GM18861 (cell line): ENCODE data around the gene WNT8B.

Experiments used
- ATAC-seq: cut with Tn5 transposase; IDR thresholded peaks from one replicate; pipeline ENCODE4 v1.9.1; 2021; ENCODE audit not compliant: unreplicated experiment

The WNT8B gene

DNA sequence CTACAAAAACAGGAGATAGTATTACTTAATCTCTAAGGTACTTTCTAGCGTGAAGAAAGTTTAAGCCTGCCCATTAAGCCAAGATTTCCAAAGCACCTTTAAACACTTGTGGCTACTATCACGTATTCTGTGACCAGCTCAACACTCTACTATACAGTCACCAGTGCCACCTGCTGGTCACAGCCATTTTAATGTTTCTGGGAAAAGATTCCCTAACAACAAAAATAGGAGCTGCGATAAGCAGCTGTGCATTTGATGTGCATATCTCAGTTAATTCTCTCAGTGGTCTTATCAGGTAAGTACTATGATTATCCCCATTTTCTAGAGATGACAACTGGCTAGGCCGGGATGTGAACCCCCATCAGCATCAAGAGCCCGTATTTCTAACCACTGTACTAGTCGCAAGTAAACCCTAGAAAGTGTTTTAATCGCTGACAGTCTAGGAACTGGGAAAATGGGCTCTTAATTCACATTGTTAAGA is 56.0 kb downstream of the WNT8B start:
- ATAC-seq = no peak

DNA sequence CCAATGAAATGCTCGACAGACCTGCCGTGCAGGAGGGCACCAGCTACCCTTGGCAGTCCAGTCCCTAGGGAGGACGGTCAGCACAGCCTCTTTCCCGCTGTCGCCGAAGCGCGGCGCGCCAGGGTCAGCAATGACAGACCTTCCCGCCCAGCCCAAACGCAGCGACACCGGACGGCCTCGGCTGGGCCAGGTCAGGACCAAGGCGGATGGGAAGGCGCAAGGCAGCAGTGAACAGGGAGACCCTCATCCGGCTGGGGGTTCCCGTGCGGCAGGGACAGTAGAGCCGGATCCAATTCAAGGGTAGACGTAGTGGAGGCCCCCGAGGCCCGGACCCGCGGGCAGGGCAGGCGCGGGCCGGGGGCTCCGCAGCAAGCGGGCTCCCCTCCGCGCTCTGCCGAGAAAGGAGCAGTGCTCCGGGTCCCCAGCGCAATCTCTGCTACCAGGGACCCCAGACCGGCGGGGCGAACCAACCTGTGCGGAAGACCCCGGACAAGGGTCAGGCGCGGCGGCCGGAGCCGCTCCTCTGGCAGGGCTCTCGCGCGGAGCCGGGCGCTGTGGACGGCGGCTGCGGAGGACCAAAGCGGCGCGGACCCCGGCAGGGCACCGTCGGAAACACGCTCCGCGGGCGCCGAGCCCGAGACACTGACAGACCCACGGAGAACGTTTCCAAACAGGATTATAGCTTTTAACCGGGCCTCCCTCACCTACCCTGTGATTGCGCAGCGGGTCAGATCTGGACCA is 56.7 kb downstream of the WNT8B start, which contains the start of gene SEC31B:
TSS of gene SEC31B (minus strand) at position 551 of the 741 bp plus-strand sequence. CDS start 2,909 bp downstream, outside the sequence.
- no peak for ATAC-seq

DNA sequence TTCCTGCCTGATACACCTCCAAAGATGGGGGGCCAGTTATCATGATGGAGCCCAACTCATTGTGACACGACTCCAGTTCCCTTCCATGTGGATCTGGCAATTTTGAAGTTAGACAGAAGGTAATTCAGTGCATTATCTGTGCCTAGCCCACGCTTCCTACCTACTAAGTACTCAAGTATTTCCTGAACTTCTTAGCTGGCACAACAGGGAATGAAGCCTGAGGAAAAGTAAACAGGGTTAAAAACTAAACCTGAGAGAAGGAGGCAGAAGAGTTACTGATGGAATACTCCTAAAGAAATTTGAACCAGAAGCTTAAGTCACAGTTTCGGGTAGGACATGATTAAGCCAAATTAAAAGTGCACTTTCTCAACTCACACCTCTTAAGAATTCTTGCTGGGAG is 58.0 kb downstream of the WNT8B start:
- no peak for ATAC-seq

DNA sequence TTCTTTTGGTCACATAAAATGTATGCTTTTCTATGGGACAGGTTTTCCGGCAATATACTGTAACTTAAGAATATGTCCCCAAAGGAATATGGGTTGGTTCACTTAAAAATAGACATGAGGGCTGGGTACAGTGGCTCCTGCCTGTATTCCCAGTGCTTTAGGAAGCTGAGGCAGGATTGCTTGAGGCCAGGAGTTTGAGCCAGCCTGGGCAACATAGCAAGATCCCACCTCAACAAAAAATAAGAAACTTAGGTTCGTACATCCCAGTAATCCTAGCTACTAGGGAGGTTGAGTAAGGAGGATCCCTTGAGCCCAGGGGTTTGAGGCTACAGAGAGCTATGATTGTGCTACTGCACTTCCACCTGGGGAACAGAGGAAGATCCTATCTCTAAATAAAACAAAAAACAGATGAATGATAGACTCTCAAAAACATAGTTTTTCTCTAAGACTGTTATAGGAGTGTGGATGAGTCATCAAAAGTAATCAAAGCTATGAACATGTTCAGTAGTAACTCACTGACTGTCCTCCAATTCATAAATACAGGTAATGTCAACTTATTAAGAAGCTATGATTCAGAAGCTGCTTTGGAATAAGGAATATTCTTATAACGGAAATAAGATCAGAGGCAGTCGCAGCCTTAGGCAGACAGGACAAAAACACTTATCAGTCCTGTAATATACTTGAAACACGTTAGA is 59.4 kb downstream of the WNT8B start:
- no peak for ATAC-seq

DNA sequence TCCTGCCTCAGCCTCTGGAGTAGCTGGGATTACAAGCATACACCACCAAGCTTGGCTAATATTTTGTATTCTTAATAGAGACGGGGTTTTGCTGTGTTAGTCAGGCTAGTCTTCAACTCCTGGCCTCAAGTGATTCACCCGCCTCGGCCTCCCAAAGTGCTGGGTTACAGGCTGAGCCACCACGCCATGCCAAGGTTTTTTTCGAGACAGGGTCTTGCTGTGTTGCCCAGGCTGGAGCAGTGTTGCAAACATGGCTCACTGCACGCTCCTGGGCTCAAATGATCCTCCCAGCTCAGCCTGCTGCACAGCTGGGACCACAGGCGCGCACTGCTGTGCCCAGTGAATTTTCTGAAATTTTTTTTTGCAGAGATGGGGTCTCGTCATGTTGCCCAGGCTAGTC is 60.1 kb downstream of the WNT8B start:
- no peak for ATAC-seq

DNA sequence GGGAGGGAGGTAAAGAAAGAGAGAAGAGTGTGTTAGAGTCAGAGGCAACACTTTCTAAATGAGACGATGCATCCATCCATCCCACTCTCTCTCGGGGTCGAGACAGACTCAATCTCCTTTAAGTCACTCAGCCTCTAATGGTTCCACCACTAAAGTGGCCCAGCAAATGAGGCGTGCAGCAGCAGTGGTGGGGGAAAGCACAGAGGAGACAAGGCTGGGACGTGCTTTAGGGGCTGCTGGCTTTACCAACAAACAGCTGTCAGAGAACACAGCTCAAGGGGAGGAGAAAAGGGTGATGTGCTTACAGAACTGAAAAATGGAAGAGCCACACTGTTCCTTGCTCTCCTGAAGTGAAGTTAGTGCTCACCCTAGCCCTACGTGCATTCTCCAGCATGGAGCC is 61.4 kb downstream of the WNT8B start:
- no peak for ATAC-seq

DNA sequence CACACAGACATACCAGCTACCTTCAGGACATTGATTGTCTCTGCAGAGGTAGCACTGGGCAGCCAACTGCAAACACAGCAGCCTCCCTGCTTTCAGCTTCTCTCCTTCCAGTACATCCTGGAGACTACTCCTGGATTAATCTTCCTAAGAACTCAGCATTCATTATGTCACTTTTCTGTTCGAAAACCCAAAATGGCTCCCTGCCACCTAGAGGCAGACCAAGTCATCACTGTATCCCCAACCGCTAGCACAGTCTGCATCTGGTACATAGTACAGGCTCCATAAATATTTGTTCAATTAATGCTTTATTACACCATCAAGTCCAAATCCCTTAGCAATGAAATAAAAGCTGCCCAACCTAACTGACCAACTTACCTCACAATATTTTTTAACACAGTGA is 61.8 kb downstream of the WNT8B start:
- ATAC-seq = no peak

DNA sequence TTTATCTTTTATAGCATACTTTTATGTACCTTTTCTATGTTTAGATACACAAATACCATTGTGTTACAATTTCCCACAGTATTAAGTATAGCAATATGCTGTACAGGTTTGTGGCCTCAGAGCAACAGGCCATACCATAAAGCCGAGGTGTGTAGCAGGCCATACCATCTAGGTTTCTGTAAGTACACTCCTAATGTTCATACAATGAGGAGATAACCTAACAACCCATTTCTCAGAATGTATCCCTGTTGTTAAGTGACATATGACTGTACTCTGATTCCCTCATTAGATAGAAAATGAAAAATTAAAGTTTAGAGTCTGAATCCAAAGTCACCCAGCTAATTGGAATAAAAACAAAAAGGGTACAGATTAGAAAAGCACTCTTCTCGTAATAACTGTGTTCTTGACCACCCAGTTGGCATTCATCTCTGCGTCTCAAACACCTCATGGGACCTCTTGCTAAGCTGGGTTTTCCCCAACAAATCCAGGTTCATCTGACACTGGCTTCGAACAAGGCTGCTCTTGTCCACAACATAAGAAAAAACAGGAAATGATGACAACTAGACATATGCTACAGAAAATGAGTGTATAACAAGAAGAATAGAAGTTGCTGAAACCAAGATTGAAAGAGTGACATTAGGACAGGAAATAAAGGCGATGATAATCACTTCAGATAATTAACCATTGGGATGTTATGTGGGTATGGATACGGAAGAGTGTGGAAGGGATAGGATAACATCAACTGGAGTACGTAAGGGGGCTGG is 65.5 kb downstream of the WNT8B start:
- no peak for ATAC-seq

DNA sequence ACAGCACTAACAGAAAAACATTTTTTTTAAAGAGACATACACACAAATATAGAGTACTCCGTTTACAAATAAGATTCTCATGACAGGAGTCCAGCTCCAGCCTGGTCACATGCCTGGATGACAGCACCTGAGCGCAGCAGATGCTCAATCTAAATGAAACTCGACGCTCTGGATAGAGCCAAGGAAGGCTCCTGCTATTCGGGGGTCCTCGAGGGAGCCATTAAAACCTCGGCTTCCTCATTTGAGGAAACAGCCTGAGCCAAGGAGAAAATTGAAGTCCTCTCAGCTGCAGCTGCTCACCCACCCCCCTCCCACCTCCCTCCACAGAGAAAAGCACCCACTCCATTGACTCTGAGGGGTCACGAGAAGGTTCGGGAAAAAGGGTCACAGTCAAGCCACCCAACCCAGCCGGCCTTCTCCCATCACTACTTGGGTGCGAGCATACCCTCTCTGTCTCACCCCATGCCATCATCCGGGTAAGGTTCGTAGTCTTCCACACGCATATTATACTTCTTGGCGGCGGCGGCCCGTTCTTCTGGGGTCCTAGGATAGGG is 66.2 kb downstream of the WNT8B start:
- no peak for ATAC-seq

DNA sequence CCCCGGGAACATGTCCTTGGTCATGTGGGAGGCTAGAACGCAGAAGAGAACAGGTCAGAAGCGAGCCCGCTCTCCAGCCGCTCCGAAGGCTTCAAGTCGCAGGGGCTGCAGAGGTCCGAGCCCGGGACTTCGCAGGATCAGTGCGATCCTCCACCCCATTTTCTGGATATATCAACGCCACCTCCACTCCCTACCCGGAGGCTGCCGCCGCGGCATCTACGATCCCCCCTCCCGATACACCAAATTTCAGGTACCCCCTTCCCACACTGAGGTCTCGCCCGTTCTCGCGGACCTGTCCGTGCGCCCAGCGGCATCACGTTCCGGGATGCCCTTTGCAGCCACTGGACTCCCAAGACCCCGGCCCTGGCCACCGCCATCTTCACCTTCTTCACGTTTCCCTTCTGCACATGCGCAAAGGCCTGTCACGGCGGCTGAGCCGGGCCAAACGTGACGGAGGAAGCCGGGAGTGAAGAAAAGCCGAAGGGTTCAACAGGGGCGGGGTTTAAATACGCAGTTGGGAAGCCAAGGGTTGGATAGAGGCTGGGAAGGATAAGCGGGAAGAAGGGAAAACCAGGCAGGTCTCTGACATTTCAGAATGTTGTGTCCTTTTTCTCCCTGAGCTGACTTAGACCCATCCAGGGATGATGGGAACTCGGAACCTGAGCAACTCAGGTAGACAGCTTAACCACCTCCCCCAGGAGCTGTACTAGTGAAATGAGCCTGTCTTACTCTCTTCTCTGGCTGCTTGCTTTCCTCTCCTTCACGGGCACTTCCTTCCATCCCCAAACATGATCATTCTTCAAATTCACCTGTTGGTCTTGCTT is 66.9 kb downstream of the WNT8B start, which contains the start of gene NDUFB8:
TSS of gene NDUFB8 (minus strand) at position 397 of the 824 bp plus-strand sequence. CDS start at position 377, 20 bp downstream.
- no peak for ATAC-seq

DNA sequence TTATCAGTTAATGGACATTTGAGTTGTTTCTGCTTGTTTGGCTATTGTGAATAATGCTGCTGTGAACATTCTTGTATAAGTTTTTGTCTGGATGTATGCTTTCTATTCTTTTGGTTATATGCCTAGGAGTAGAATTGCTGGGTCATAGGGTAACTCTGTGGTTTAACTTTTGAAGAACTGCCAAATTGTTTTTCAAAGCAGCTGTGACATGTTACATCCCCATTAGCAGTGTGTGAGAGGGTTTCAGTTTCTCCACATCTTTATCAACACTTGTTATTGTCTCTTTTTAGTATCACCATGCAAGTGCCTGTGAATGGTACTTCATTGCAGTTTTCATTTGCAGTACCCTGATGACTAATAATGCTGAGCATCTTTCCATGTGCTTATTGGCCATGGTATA is 69.0 kb downstream of the WNT8B start:
- ATAC-seq = no peak
